IMR-90 (cell line): ENCODE measurements around the gene CCDC70. TPM values are rescaled to one million over a fixed set of nuclear protein-coding genes. Genes with fewer than 3 reads are reported as not detected.

Experiments used
- ATAC-seq: fragments of 200-7000 bp; cut with Tn5 transposase; 2 replicates; pipeline ENCODE4 v1.9.1; 2020; ENCODE audit warnings: low read depth, mild to moderate bottlenecking, moderate library complexity
- BruUV-seq: library from RNA; stranded (reverse); fragments of 400-500 nt; replicated peaks from 2 replicates; lab custom pipeline; 2021; lab: Mats Ljungman, UMichigan
- CTCF ChIA-PET: fragments of 300-600 bp; formaldehyde crosslinking; extraction: SDS; loops from one replicate; lab custom pipeline; 2021; ENCODE audit warnings: antibody characterized with exemption; lab: Yijun Ruan, JAX
- POLR2A ChIA-PET: fragments of 300-600 bp; sonication (Branson Sonifier 250); formaldehyde crosslinking; loops from one replicate; lab custom pipeline; 2022; ENCODE audit warnings: antibody characterized with exemption; ENCODE audit not compliant: unreplicated experiment; lab: Charles Lee
- DNase-seq: peaks from one replicate; pipeline ENCODE4 v3.0.0; 2013
- H2AFZ ChIP-seq: replicated peaks from 2 replicates; pipeline ENCODE3; 2013; ENCODE audit warnings: low read length, mild to moderate bottlenecking; ENCODE audit not compliant: poor library complexity
- H2AK5ac ChIP-seq: 2 replicates; pipeline ENCODE4 v1.6.1; 2013; ENCODE audit warnings: low read depth, low read length, inconsistent platforms
- H2AK9ac ChIP-seq: replicated peaks from 2 replicates; pipeline ENCODE3; 2013; ENCODE audit warnings: mild to moderate bottlenecking, low read depth, low read length, moderate library complexity; ENCODE audit not compliant: poor library complexity
- H2BK120ac ChIP-seq: 2 replicates; pipeline ENCODE4 v1.6.1; 2013; ENCODE audit warnings: low read depth, low read length, inconsistent platforms
- H2BK15ac ChIP-seq: 3 replicates; pipeline ENCODE4 v1.6.1; 2013; ENCODE audit warnings: low read depth, low read length, inconsistent platforms
- H2BK20ac ChIP-seq: 2 replicates; pipeline ENCODE4 v1.6.1; 2013; ENCODE audit warnings: low read depth, mild to moderate bottlenecking, inconsistent platforms, low read length, moderate library complexity
- H2BK5ac ChIP-seq: 2 replicates; pipeline ENCODE4 v1.6.1; 2013; ENCODE audit warnings: mild to moderate bottlenecking, low read depth, low read length, inconsistent platforms; ENCODE audit not compliant: poor library complexity, severe bottlenecking
- H3K14ac ChIP-seq: replicated peaks from 2 replicates; pipeline ENCODE4 v1.6.1; 2013; ENCODE audit warnings: low read depth, low read length, inconsistent platforms
- H3K18ac ChIP-seq: 2 replicates; pipeline ENCODE4 v1.6.1; 2013; ENCODE audit warnings: low read depth, low read length, control low read depth
- H3K23ac ChIP-seq: 2 replicates; pipeline ENCODE4 v1.6.1; 2013; ENCODE audit warnings: low read depth, low read length, inconsistent platforms
- H3K27ac ChIP-seq: 2 replicates; pipeline ENCODE4 v1.5.1; 2013; ENCODE audit warnings: mild to moderate bottlenecking, control low read depth, low read length; ENCODE audit not compliant: insufficient read depth
- H3K27me3 ChIP-seq: 2 replicates; pipeline ENCODE4 v1.6.1; 2013; ENCODE audit warnings: low read length; ENCODE audit not compliant: control insufficient read depth, insufficient read depth
- H3K36me3 ChIP-seq: 2 replicates; pipeline ENCODE4 v1.6.1; 2013; ENCODE audit warnings: low read length, mixed read lengths; ENCODE audit not compliant: control insufficient read depth, insufficient read depth
- H3K4ac ChIP-seq: 2 replicates; pipeline ENCODE4 v1.6.1; 2013; ENCODE audit warnings: low read depth, low read length, inconsistent platforms
- H3K4me1 ChIP-seq: 2 replicates; pipeline ENCODE4 v1.6.1; 2013; ENCODE audit warnings: low read length, mixed read lengths; ENCODE audit not compliant: control insufficient read depth, insufficient read depth
- H3K4me2 ChIP-seq: 2 replicates; pipeline ENCODE4 v1.6.1; 2013; ENCODE audit warnings: low read depth, mild to moderate bottlenecking, control low read depth, low read length, moderate library complexity
- H3K4me3 ChIP-seq: 2 replicates; pipeline ENCODE4 v1.5.1; 2013; ENCODE audit warnings: low read depth, mild to moderate bottlenecking, control low read depth, low read length, moderate library complexity; ENCODE audit not compliant: insufficient read depth
- H3K56ac ChIP-seq: 2 replicates; pipeline ENCODE4 v1.6.1; 2013; ENCODE audit warnings: low read length, inconsistent platforms; ENCODE audit not compliant: insufficient read depth; ENCODE audit errors: extremely low read depth
- H3K79me1 ChIP-seq, 2 experiments: 2 replicates each; pipeline ENCODE4 v1.6.1; 2013; ENCODE audit warnings: low read length in 2 of 2, inconsistent platforms in 1 of 2, low read depth in 1 of 2
- H3K9ac ChIP-seq: 2 replicates; pipeline ENCODE4 v1.6.1; 2013; ENCODE audit warnings: low read depth, low read length, control low read depth
- H3K9me1 ChIP-seq: 2 replicates; pipeline ENCODE4 v1.6.1; 2013; ENCODE audit warnings: low read length, inconsistent platforms; ENCODE audit not compliant: insufficient read depth
- H3K9me3 ChIP-seq: 2 replicates; pipeline ENCODE4 v1.6.1; 2013; ENCODE audit warnings: low read length; ENCODE audit not compliant: control insufficient read depth, insufficient read depth
- H4K20me1 ChIP-seq: 2 replicates; pipeline ENCODE4 v1.6.1; 2013; ENCODE audit warnings: low read length, inconsistent platforms; ENCODE audit not compliant: insufficient read depth
- H4K5ac ChIP-seq: 2 replicates; pipeline ENCODE4 v1.6.1; 2013; ENCODE audit warnings: mild to moderate bottlenecking, low read depth, low read length, control low read depth
- H4K8ac ChIP-seq, 2 experiments: 2 replicates each; pipeline ENCODE4 v1.6.1; 2013; ENCODE audit warnings: low read depth in 2 of 2, low read length in 2 of 2, control low read depth in 1 of 2, inconsistent platforms in 1 of 2
- H4K91ac ChIP-seq: 2 replicates; pipeline ENCODE4 v1.6.1; 2013; ENCODE audit warnings: low read depth, low read length, inconsistent platforms; ENCODE audit not compliant: insufficient read depth
- BHLHE40 ChIP-seq: fragments of 150-350 bp; IDR thresholded peaks from 2 replicates; pipeline ENCODE4 v1.6.1; 2016; ENCODE audit warnings: mild to moderate bottlenecking, low read depth, low read length
- CEBPB ChIP-seq: IDR thresholded peaks from 2 replicates; pipeline ENCODE4 v1.6.1; 2012; ENCODE audit warnings: low read depth, low read length, improper control_type of control experiment
- CHD1 ChIP-seq: IDR thresholded peaks from 2 replicates; pipeline ENCODE4 v1.6.1; 2012; ENCODE audit warnings: low read depth, low read length, improper control_type of control experiment
- CTCF ChIP-seq: conservative IDR thresholded peaks from 2 replicates; pipeline ENCODE4 v1.5.1; 2012; ENCODE audit warnings: mild to moderate bottlenecking, low read depth, low read length, improper control_type of control experiment
- FOS ChIP-seq: fragments of 150-350 bp; IDR thresholded peaks from 2 replicates; pipeline ENCODE4 v1.6.1; 2016; ENCODE audit warnings: low read depth, low read length
- MAFK ChIP-seq: IDR thresholded peaks from 2 replicates; pipeline ENCODE4 v1.6.1; 2012; ENCODE audit warnings: low read depth, low read length, improper control_type of control experiment
- MAZ ChIP-seq: IDR thresholded peaks from 2 replicates; pipeline ENCODE4 v1.6.1; 2012; ENCODE audit warnings: low read depth, mild to moderate bottlenecking, low read length, improper control_type of control experiment, moderate library complexity, borderline replicate concordance
- MXI1 ChIP-seq: IDR thresholded peaks from 2 replicates; pipeline ENCODE4 v1.6.1; 2012; ENCODE audit warnings: low read depth, mild to moderate bottlenecking, low read length, moderate library complexity, borderline replicate concordance
- NFE2L2 ChIP-seq: fragments of 150-350 bp; IDR thresholded peaks from 2 replicates; pipeline ENCODE4 v1.6.1; 2016; ENCODE audit warnings: low read depth, mild to moderate bottlenecking, low read length
- POLR2A ChIP-seq: IDR thresholded peaks from 2 replicates; pipeline ENCODE4 v1.6.1; 2012; ENCODE audit warnings: mild to moderate bottlenecking, low read depth, low read length
- RAD21 ChIP-seq: IDR thresholded peaks from 2 replicates; pipeline ENCODE4 v1.6.1; 2012; ENCODE audit warnings: low read length, improper control_type of control experiment
- RCOR1 ChIP-seq: IDR thresholded peaks from 2 replicates; pipeline ENCODE4 v1.6.1; 2012; ENCODE audit warnings: mild to moderate bottlenecking, low read length, improper control_type of control experiment; ENCODE audit not compliant: insufficient replicate concordance
- RFX5 ChIP-seq: IDR thresholded peaks from 2 replicates; pipeline ENCODE4 v1.8.0; 2012; ENCODE audit warnings: low read depth, mild to moderate bottlenecking, low read length, moderate library complexity
- SMC3 ChIP-seq: fragments of 150-350 bp; IDR thresholded peaks from 2 replicates; pipeline ENCODE4 v1.6.1; 2016; ENCODE audit warnings: low read depth, mild to moderate bottlenecking, antibody characterized with exemption, low read length, moderate library complexity
- USF2 ChIP-seq: fragments of 150-350 bp; IDR thresholded peaks from 2 replicates; pipeline ENCODE4 v1.6.1; 2017; ENCODE audit warnings: mild to moderate bottlenecking, antibody characterized with exemption, low read length, low read depth
- WGBS, 2 experiments: methylation state at CpG; one replicate each; pipeline versions ENCODE4 v1.1.5 to v1.1.7; 2013; ENCODE audit warnings: missing lambda C conversion rate in 2 of 2; ENCODE audit not compliant: insufficient read length in 1 of 2; ENCODE audit errors: extremely low coverage in 2 of 2; 5-methylcytosine and 5-hydroxymethylcytosine counted together
- dilution Hi-C: fragments of 300-500 bp; cut with HindIII; formaldehyde crosslinking; loops from one replicate; pipeline ENCODE4 v1.14.3; 2018; ENCODE audit warnings: low sequenced_read_pairs; ENCODE audit not compliant: unreplicated experiment
- in situ Hi-C: fragments of 300-500 bp; cut with MboI; formaldehyde crosslinking; loops from 3 replicates; pipeline ENCODE4 v1.14.3; 2019; ENCODE audit warnings: low sequenced_read_pairs, inconsistent platforms, mixed read lengths
- intact Hi-C: fragments of 100-400 bp; cut with micrococcal nuclease; formaldehyde crosslinking; loops from 2 replicates; pipeline ENCODE4 v1.10.0; 2022
- polyA plus RNA-seq, 3 experiments: library from polyadenylated mRNA; depleted of rRNA; stranded (reverse); fragments of >200 nt; gene quantifications; 2 replicates each; pipeline ENCODE4 v1.2.3, GENCODE V29; 2012; ENCODE audit warnings: low replicate concordance in 1 of 3
- total RNA-seq: library from RNA; depleted of rRNA; stranded (reverse); fragments of >200 nt; gene quantifications from 2 replicates; pipeline ENCODE4 v1.2.3, GENCODE V29; 2012

CCDC70 gene
- total and polyA plus RNA-seq, 2 of the 4 experiments (the other 2 are of a cell fraction) = not detected

- Histone ChIP-seq H3K27ac (no peak overlapping the region), H3K4me3 (no peak overlapping the region), H2AFZ (no peak overlapping the region), H3K36me3 (no peaks in the 10 kb centered on the region), H4K20me1 (no peaks in the 10 kb centered on the region), H3K4me1 (no peaks in the 10 kb centered on the region), H3K14ac (no peak overlapping the region), H3K4me2 (no peak overlapping the region), H2BK15ac (no peak overlapping the region), H3K79me1 (no peaks in the 10 kb centered on the region), H2BK120ac (no peak overlapping the region), H2AK5ac (no peak overlapping the region), H3K23ac (no peak overlapping the region), H3K4ac (no peak overlapping the region), H4K8ac (no peak overlapping the region), H3K18ac (no peak overlapping the region), H2BK5ac (no peak overlapping the region), H2BK20ac (no peak overlapping the region), H3K9me1 (no peaks in the 10 kb centered on the region), H4K5ac (no peak overlapping the region), H4K91ac (no peak overlapping the region), H2AK9ac (no peak overlapping the region), H3K9me3 (no peaks in the 10 kb centered on the region), H3K9ac (no peak overlapping the region), H3K56ac (no peak overlapping the region), H3K27me3 (peaks cover 24% of the 10 kb centered on the region)
- dilution Hi-C loops (no loop called here), in situ Hi-C loops (loop anchor here (10.0 kb wide), 1 partner anchor 299 kb away; no protein-coding TSS in a partner anchor), intact Hi-C loops (loop anchor here (1.0 to 5.0 kb wide), 3 partner anchors 231 to 556 kb away; partner anchors contain the start of gene VPS36)
- peak; percentile 61 for DNase-seq
- 48% methylated on average over 3 of the region's 9 CpGs; no CpG with 5 or more reads in 1 of the 2 experiments for WGBS, 2 experiments
- no TSS peak for BruUV-seq
- ATAC-seq = peak; percentile 96
- CTCF ChIA-PET = interaction anchor here (0.8 to 2.0 kb wide), 6 partner anchors 9 to 554 kb away, joined by 3 to 14 read pairs (median 4); partner anchors contain the start of gene VPS36
- POLR2A ChIA-PET = no interaction called here
- TF ChIP-seq SMC3 (peak; percentile 83), CHD1 (no peak), USF2 (no peak), CEBPB (no peak), MAZ (no peak), MXI1 (no peak), RAD21 (peak; percentile 75), BHLHE40 (no peak), NFE2L2 (no peak), MAFK (no peak), FOS (no peak), CTCF (peak; percentile 81), RFX5 (no peak), RCOR1 (no peak), POLR2A (no peak)
These were observed 34.4 kb downstream of the CCDC70 start for GRCh38 chr13:51895906-51896888.
